GM13976 (cell line): Measurements from ENCODE around the gene TECRL.

Experiments
- DNase-seq: peaks from one replicate; pipeline ENCODE4 v3.0.0; 2012; ENCODE audit warnings: low spot score
- CTCF ChIP-seq: IDR thresholded peaks from 2 replicates; pipeline ENCODE4 v1.5.1; 2012; ENCODE audit warnings: borderline replicate concordance, mild to moderate bottlenecking; ENCODE audit not compliant: insufficient read depth; ENCODE audit errors: extremely low read depth, missing control alignments, control extremely low read depth
- in situ Hi-C: fragments of 300-500 bp; cut with MboI; formaldehyde crosslinking; loops from one replicate; pipeline ENCODE4 v1.12.0; 2022; ENCODE audit warnings: low sequenced_read_pairs, mixed read lengths, inconsistent platforms; ENCODE audit not compliant: unreplicated experiment

TECRL gene

GRCh38 chr4:64334964-64335363 is 74.3 kb downstream of the TECRL start:
- DNase-seq = no peak
- no peak for TF ChIP-seq CTCF
- in situ Hi-C loops = no loop called here

GRCh38 chr4:64330143-64330542 is 79.1 kb downstream of the TECRL start:
- no peak for DNase-seq
- no peak for TF ChIP-seq CTCF
- in situ Hi-C loops = no loop called here

GRCh38 chr4:64327237-64327636 is 82.0 kb downstream of the TECRL start:
- DNase-seq = no peak
- in situ Hi-C loops = no loop called here
- no peak for TF ChIP-seq CTCF

GRCh38 chr4:64326507-64326906 is 82.7 kb downstream of the TECRL start:
- TF ChIP-seq CTCF = no peak
- in situ Hi-C loops = no loop called here

GRCh38 chr4:64306255-64306565 is 103.0 kb downstream of the TECRL start:
- no peak for DNase-seq
- TF ChIP-seq CTCF = no peak
- in situ Hi-C loops = no loop called here

More at GRCh38 chr4:64326507-64326906, 82.7 kb downstream of the TECRL start:
- no peak for DNase-seq

GRCh38 chr4:64305565-64306254 is 103.5 kb downstream of the TECRL start:
- TF ChIP-seq CTCF = no peak
- no peak for DNase-seq
- in situ Hi-C loops = no loop called here
